GM13976 (cell line): ENCODE data around the gene ZMIZ1.

Experiments used
- DNase-seq: peaks from one replicate; pipeline ENCODE4 v3.0.0; 2012; ENCODE audit warnings: low spot score
- CTCF ChIP-seq: IDR thresholded peaks from 2 replicates; pipeline ENCODE4 v1.5.1; 2012; ENCODE audit warnings: borderline replicate concordance, mild to moderate bottlenecking; ENCODE audit not compliant: insufficient read depth; ENCODE audit errors: extremely low read depth, missing control alignments, control extremely low read depth
- in situ Hi-C: fragments of 300-500 bp; cut with MboI; formaldehyde crosslinking; loops from one replicate; pipeline ENCODE4 v1.12.0; 2022; ENCODE audit warnings: low sequenced_read_pairs, mixed read lengths, inconsistent platforms; ENCODE audit not compliant: unreplicated experiment

Gene ZMIZ1

GRCh38 chr10:79127151-79127961 lies 58.6 kb downstream of the ZMIZ1 start:
- no peak for DNase-seq
- TF ChIP-seq CTCF, result no peak
- in situ Hi-C loops, result no loop called here

- no peak for DNase-seq
- TF ChIP-seq CTCF, result no peak
- in situ Hi-C loops, result no loop called here
Measured at GRCh38 chr10:79128241-79128922, 59.6 kb downstream of the ZMIZ1 start.

DNA sequence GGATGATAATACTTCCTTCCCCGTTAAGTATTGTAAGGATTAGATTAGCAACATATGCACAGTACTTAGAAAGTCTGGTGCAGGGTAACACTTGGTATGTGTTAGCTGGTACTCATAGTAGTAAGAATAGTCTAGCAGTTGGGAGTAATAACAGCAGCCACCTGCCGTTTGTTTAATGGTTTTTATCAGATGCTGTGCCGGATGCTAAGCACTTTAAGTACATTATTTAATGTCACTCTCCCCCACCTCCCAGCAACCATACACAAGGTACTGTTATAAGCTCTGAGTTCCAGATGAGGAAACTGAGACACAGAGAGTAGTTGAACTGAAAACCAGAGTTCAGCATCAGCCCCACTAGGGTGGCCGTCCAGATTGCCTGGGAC lies 60.1 kb downstream of the ZMIZ1 start:
- in situ Hi-C loops, result no loop called here

GRCh38 chr10:79129361-79129997 lies 60.7 kb downstream of the ZMIZ1 start:
- in situ Hi-C loops, result no loop called here
- no peak for TF ChIP-seq CTCF
- DNase-seq, result no peak

More for the DNA sequence above, 60.1 kb downstream of the ZMIZ1 start:
- no peak for TF ChIP-seq CTCF
- DNase-seq, result no peak

GRCh38 chr10:79130255-79130654 lies 61.5 kb downstream of the ZMIZ1 start:
- in situ Hi-C loops, result no loop called here
- DNase-seq, result no peak
- no peak for TF ChIP-seq CTCF

DNA sequence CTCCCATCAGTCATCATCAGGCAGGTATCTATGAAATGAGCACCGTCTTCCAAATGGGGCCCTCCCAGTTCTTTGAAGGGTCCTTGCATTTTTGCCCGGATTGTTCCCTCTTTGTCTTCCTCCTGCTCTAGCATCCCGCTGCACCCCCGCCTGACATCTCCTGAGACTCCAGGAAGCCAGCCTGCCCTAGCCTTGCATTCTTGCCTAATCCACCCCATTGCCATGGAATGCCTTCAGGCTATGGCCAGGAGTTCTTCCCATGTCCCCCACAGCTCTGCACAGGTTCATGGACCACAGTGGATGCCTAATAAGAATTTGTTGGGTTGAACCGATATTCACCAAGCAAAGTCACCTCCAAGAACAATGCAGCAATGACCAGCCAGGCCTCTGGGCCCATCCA lies 62.1 kb downstream of the ZMIZ1 start:
- TF ChIP-seq CTCF, result no peak
- in situ Hi-C loops, result no loop called here
- DNase-seq, result no peak
